ENCODE measurements around the gene CD8B. TPM values are rescaled to one million over a fixed set of nuclear protein-coding genes. Genes with fewer than 3 reads are reported as not detected.
A peak's percentile ranks its signal among the peaks of the same experiment; 100 is the strongest.

The CD8B gene
- polyA plus RNA-seq, 1 of the 3 experiments (the other 2 are of a cell fraction), result not detected

DNA sequence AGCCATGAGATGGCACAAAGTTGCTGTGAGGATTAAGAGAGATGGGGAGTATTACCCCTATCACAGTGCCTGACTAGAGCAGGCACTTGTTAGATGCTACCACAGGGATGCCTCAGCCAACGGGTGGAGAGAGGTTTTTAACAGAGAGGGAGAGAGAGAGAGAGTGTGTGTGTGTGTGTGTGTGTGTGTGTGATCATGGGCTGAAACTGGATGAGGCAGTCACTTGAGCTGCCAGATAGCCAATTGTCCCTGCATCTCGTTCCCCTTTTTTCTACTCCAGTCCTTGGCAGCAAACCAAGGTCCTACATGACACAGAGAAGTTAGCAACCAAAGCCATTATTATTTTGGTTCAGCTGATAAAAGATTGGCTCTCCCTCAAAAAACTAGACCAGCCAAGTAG is 74.0 kb downstream of the CD8B start:
- Histone ChIP-seq H3K27me3 (ENCODE audit: insufficient read depth) (peaks cover 39% of the 10 kb centered on the region), H3K9me2 (no peaks in the 10 kb centered on the region), H4K20me1 (ENCODE audit: insufficient read depth) (no peaks in the 10 kb centered on the region), H3K4me1 (ENCODE audit: control insufficient read depth in 1 of 2, insufficient read depth in 2 of 2, low read depth in 1 of 2, low read length in 1 of 2) (peaks cover 0 to 5% of the 10 kb centered on the region in 2 experiments; a peak in 1 of 4 replicates), H3K79me2 (ENCODE audit: insufficient read depth) (no peaks in the 10 kb centered on the region), H3F3A (replicated peaks; ENCODE audit: insufficient read depth) (no peaks in the 10 kb centered on the region), H2AFZ (ENCODE audit: low read depth) (no peak overlapping the region), H3K4me2 (no peak overlapping the region), H3K36me3 (replicated peaks in 1 of 2; ENCODE audit: control insufficient read depth in 1 of 2, insufficient read depth in 2 of 2, low read length in 1 of 2) (no peaks in the 10 kb centered on the region), H3K27ac (ENCODE audit: low read depth in 2 of 2, low read length in 1 of 2) (no peak overlapping the region), H3K9ac (no peak overlapping the region), H3K9me3 (no peaks in the 10 kb centered on the region), H3K4me3 (ENCODE audit: low read depth in 2 of 2, low read length in 1 of 2) (no peak overlapping the region)
- peak; percentile 30 for DNase-seq
- no peak for TF ChIP-seq GATA2 (CRISPR knock-in tag; IDR thresholded peaks at IDR 0.05)
- no peak for TF ChIP-seq RCOR1 (IDR thresholded peaks at IDR 0.05; ENCODE audit: low read length)
- TF ChIP-seq TAF1 (IDR thresholded peaks at IDR 0.05; ENCODE audit: borderline replicate concordance, low read depth, low read length), result no peak
- TF ChIP-seq, protein P1, sequence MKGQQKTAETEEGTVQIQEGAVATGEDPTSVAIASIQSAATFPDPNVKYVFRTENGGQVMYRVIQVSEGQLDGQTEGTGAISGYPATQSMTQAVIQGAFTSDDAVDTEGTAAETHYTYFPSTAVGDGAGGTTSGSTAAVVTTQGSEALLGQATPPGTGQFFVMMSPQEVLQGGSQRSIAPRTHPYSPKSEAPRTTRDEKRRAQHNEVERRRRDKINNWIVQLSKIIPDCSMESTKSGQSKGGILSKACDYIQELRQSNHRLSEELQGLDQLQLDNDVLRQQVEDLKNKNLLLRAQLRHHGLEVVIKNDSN (IDR thresholded peaks at IDR 0.05; ENCODE audit: borderline replicate concordance, low read depth), result no peak
- TF ChIP-seq, protein P2, sequence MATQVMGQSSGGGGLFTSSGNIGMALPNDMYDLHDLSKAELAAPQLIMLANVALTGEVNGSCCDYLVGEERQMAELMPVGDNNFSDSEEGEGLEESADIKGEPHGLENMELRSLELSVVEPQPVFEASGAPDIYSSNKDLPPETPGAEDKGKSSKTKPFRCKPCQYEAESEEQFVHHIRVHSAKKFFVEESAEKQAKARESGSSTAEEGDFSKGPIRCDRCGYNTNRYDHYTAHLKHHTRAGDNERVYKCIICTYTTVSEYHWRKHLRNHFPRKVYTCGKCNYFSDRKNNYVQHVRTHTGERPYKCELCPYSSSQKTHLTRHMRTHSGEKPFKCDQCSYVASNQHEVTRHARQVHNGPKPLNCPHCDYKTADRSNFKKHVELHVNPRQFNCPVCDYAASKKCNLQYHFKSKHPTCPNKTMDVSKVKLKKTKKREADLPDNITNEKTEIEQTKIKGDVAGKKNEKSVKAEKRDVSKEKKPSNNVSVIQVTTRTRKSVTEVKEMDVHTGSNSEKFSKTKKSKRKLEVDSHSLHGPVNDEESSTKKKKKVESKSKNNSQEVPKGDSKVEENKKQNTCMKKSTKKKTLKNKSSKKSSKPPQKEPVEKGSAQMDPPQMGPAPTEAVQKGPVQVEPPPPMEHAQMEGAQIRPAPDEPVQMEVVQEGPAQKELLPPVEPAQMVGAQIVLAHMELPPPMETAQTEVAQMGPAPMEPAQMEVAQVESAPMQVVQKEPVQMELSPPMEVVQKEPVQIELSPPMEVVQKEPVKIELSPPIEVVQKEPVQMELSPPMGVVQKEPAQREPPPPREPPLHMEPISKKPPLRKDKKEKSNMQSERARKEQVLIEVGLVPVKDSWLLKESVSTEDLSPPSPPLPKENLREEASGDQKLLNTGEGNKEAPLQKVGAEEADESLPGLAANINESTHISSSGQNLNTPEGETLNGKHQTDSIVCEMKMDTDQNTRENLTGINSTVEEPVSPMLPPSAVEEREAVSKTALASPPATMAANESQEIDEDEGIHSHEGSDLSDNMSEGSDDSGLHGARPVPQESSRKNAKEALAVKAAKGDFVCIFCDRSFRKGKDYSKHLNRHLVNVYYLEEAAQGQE (IDR thresholded peaks at IDR 0.05; ENCODE audit: low read depth, low read length), result no peak
- TF ChIP-seq, protein P3, sequence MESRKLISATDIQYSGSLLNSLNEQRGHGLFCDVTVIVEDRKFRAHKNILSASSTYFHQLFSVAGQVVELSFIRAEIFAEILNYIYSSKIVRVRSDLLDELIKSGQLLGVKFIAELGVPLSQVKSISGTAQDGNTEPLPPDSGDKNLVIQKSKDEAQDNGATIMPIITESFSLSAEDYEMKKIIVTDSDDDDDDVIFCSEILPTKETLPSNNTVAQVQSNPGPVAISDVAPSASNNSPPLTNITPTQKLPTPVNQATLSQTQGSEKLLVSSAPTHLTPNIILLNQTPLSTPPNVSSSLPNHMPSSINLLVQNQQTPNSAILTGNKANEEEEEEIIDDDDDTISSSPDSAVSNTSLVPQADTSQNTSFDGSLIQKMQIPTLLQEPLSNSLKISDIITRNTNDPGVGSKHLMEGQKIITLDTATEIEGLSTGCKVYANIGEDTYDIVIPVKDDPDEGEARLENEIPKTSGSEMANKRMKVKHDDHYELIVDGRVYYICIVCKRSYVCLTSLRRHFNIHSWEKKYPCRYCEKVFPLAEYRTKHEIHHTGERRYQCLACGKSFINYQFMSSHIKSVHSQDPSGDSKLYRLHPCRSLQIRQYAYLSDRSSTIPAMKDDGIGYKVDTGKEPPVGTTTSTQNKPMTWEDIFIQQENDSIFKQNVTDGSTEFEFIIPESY (IDR thresholded peaks at IDR 0.05; ENCODE audit: borderline replicate concordance, low read depth), result no peak
- TF ChIP-seq TEAD4 (IDR thresholded peaks at IDR 0.05; ENCODE audit: borderline replicate concordance, insufficient read depth), result no peak
- no peak for TF ChIP-seq FOSL2 (IDR thresholded peaks at IDR 0.05; ENCODE audit: borderline replicate concordance, low read depth)
- TF ChIP-seq FOXJ3 (CRISPR knock-in tag; IDR thresholded peaks at IDR 0.05), result no peak
- TF ChIP-seq NFIC (IDR thresholded peaks at IDR 0.05; ENCODE audit: borderline replicate concordance), result no peak
- no peak for TF ChIP-seq RAD21 (IDR thresholded peaks at IDR 0.05; ENCODE audit: low read length)
- TF ChIP-seq JUND (IDR thresholded peaks at IDR 0.05), result no peak
- no peak for TF ChIP-seq RXRA (IDR thresholded peaks at IDR 0.05; ENCODE audit: borderline replicate concordance, low read depth)
- ChIA-PET CTCF (no interaction called here), POLR2A (interaction anchor here (1.1 kb wide), 1 partner anchor 20 kb away, joined by 3 read pairs; no protein-coding TSS in a partner anchor)
- WGBS (ENCODE audit: low lambda C conversion rate), result 14% methylated on average over 2 of the region's 2 CpGs

Data from SK-N-SH (cell line).